GM10847 (cell line): ENCODE data around the gene SETD7.

Experiments
- POLR2A ChIP-seq: IDR thresholded peaks from 2 replicates; pipeline ENCODE4 v1.6.1; 2011; ENCODE audit not compliant: insufficient read length; ENCODE audit errors: extremely low read depth

The SETD7 gene

GRCh38 chr4:139585473-139585872, 29.5 kb upstream of the SETD7 start:
- TF ChIP-seq POLR2A: no peak

GRCh38 chr4:139584784-139585183, 28.8 kb upstream of the SETD7 start:
- no peak for TF ChIP-seq POLR2A

- no peak for TF ChIP-seq POLR2A
Observed at GRCh38 chr4:139584013-139584412, 28.0 kb upstream of the SETD7 start.

- TF ChIP-seq POLR2A: no peak
Observed at GRCh38 chr4:139582044-139582443, 26.0 kb upstream of the SETD7 start.

- no peak for TF ChIP-seq POLR2A
Observed at GRCh38 chr4:139581096-139581495, 25.1 kb upstream of the SETD7 start.

- TF ChIP-seq POLR2A: no peak
Observed at GRCh38 chr4:139576219-139576618, 20.2 kb upstream of the SETD7 start.

GRCh38 chr4:139575072-139575471, 19.1 kb upstream of the SETD7 start:
- no peak for TF ChIP-seq POLR2A

- TF ChIP-seq POLR2A: no peak
Observed at GRCh38 chr4:139574641-139575040, 18.6 kb upstream of the SETD7 start.

- TF ChIP-seq POLR2A: no peak
Observed at GRCh38 chr4:139568206-139568955, 12.4 kb upstream of the SETD7 start.

- no peak for TF ChIP-seq POLR2A
Observed at GRCh38 chr4:139567159-139567870, 11.3 kb upstream of the SETD7 start.

GRCh38 chr4:139564502-139564901, 8.5 kb upstream of the SETD7 start:
- TF ChIP-seq POLR2A: no peak

GRCh38 chr4:139563515-139563914, 7.5 kb upstream of the SETD7 start:
- no peak for TF ChIP-seq POLR2A

- TF ChIP-seq POLR2A: no peak
Observed at GRCh38 chr4:139562839-139563238, 6.8 kb upstream of the SETD7 start.

- TF ChIP-seq POLR2A: no peak
Observed at GRCh38 chr4:139562067-139562684, 6.2 kb upstream of the SETD7 start.

- no peak for TF ChIP-seq POLR2A
Observed at GRCh38 chr4:139560406-139561104, 4.5 kb upstream of the SETD7 start.

GRCh38 chr4:139559687-139560086, 3.7 kb upstream of the SETD7 start:
- no peak for TF ChIP-seq POLR2A
